K562 (cell line): ENCODE measurements around the gene MAZ. TPM values are rescaled to one million over a fixed set of nuclear protein-coding genes. Genes with fewer than 3 reads are reported as not detected.

Source experiments
- ARHGAP35 ChIP-seq: fragments of 450-650 bp; IDR thresholded peaks from 2 replicates; pipeline ENCODE4 v1.6.1; 2018; ENCODE audit not compliant: partially characterized antibody
- ATF1 ChIP-seq, 2 experiments: fragments of 450-650 bp in 1 of 2; IDR thresholded peaks; 2 replicates each; pipeline ENCODE4 v1.6.1; 2016; ENCODE audit warnings: missing compliant biosample characterization in 1 of 2, missing genetic modification characterization in 1 of 2
- CHD2 ChIP-seq: IDR thresholded peaks from 2 replicates; pipeline ENCODE4 v1.6.1; 2011; ENCODE audit warnings: low read depth, low read length
- CTBP1 ChIP-seq: fragments of 450-650 bp; IDR thresholded peaks from 2 replicates; pipeline ENCODE4 v1.6.1; 2016; ENCODE audit warnings: borderline replicate concordance
- FOXJ3 ChIP-seq: sonication (generic); formaldehyde crosslinking; IDR thresholded peaks from 2 replicates; pipeline ENCODE4 v1.4.0; 2020; ENCODE audit warnings: mild to moderate bottlenecking, missing genetic modification reagents
- RB1 ChIP-seq: fragments of 450-650 bp; IDR thresholded peaks from 2 replicates; pipeline ENCODE4 v1.6.1; 2017; ENCODE audit warnings: low read depth, mild to moderate bottlenecking
- TAF1 ChIP-seq: IDR thresholded peaks from 2 replicates; pipeline ENCODE4 v1.6.1; 2011; ENCODE audit warnings: mild to moderate bottlenecking, low read length, moderate library complexity; ENCODE audit not compliant: insufficient read depth, control insufficient read depth, severe bottlenecking; ENCODE audit errors: extremely low read depth
- polyA plus RNA-seq, 8 experiments: library from polyadenylated mRNA; depleted of rRNA in 4 of 8; stranded (reverse) in 5 of 8; unstranded in 3 of 8; fragments of >200 nt; fragmentation: Nextera tagmentation in 2 of 8; fragmentation: Illumina TruSeq in 1 of 8; extraction: Ambion mirVana in 2 of 8; extraction: Trizol in 1 of 8; gene quantifications; 2 replicates each; pipeline versions ENCODE4 v1.2.1 to v1.2.3, GENCODE V29; 2011 to 2014; ENCODE audit warnings: inconsistent platforms in 1 of 8, missing spikeins in 1 of 8
- total RNA-seq, 7 experiments: library from RNA; depleted of rRNA in 6 of 7; stranded (reverse); fragments of >200 nt in 6 of 7; fragmentation: Illumina TruSeq in 2 of 7; extraction: Trizol in 2 of 7; gene quantifications; 2 replicates each; pipeline versions ENCODE4 v1.2.1 to v1.2.3, GENCODE V29; 2011 to 2021; ENCODE audit warnings: low replicate concordance in 1 of 7
- TF ChIP-seq, protein P1 (sequence below): fragments of 450-650 bp; IDR thresholded peaks from 2 replicates; pipeline ENCODE4 v1.6.1; 2016; ENCODE audit warnings: mild to moderate bottlenecking, moderate library complexity
- TF ChIP-seq, protein P2 (sequence below): IDR thresholded peaks from 2 replicates; pipeline ENCODE4 v1.6.1; 2011; ENCODE audit warnings: borderline replicate concordance, low read depth, mild to moderate bottlenecking, moderate library complexity, low read length; ENCODE audit not compliant: insufficient read depth, poor library complexity, severe bottlenecking

MAZ gene
- total and polyA plus RNA-seq, 9 of the 15 experiments (the other 6 are each of a cell fraction or from before 2014, with no cell fraction given): 45.4 to 532 (median 250) TPM

DNA sequence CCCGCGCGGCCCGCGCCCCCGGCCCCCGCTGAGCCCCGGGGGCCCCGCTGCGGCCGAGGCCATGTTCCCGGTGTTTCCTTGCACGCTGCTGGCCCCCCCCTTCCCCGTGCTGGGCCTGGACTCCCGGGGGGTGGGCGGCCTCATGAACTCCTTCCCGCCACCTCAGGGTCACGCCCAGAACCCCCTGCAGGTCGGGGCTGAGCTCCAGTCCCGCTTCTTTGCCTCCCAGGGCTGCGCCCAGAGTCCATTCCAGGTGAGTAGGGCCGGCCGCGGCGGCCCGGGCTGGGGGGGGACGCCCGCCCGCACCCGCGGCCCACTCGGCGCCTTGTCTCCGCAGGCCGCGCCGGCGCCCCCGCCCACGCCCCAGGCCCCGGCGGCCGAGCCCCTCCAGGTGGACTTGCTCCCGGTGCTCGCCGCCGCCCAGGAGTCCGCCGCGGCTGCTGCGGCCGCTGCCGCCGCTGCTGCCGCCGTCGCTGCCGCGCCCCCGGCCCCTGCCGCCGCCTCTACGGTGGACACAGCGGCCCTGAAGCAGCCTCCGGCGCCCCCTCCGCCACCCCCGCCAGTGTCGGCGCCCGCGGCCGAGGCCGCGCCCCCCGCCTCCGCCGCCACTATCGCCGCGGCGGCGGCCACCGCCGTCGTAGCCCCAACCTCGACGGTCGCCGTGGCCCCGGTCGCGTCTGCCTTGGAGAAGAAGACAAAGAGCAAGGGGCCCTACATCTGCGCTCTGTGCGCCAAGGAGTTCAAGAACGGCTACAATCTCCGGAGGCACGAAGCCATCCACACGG lies 504 bp downstream of the MAZ start (continued):
- TF ChIP-seq, protein P1, sequence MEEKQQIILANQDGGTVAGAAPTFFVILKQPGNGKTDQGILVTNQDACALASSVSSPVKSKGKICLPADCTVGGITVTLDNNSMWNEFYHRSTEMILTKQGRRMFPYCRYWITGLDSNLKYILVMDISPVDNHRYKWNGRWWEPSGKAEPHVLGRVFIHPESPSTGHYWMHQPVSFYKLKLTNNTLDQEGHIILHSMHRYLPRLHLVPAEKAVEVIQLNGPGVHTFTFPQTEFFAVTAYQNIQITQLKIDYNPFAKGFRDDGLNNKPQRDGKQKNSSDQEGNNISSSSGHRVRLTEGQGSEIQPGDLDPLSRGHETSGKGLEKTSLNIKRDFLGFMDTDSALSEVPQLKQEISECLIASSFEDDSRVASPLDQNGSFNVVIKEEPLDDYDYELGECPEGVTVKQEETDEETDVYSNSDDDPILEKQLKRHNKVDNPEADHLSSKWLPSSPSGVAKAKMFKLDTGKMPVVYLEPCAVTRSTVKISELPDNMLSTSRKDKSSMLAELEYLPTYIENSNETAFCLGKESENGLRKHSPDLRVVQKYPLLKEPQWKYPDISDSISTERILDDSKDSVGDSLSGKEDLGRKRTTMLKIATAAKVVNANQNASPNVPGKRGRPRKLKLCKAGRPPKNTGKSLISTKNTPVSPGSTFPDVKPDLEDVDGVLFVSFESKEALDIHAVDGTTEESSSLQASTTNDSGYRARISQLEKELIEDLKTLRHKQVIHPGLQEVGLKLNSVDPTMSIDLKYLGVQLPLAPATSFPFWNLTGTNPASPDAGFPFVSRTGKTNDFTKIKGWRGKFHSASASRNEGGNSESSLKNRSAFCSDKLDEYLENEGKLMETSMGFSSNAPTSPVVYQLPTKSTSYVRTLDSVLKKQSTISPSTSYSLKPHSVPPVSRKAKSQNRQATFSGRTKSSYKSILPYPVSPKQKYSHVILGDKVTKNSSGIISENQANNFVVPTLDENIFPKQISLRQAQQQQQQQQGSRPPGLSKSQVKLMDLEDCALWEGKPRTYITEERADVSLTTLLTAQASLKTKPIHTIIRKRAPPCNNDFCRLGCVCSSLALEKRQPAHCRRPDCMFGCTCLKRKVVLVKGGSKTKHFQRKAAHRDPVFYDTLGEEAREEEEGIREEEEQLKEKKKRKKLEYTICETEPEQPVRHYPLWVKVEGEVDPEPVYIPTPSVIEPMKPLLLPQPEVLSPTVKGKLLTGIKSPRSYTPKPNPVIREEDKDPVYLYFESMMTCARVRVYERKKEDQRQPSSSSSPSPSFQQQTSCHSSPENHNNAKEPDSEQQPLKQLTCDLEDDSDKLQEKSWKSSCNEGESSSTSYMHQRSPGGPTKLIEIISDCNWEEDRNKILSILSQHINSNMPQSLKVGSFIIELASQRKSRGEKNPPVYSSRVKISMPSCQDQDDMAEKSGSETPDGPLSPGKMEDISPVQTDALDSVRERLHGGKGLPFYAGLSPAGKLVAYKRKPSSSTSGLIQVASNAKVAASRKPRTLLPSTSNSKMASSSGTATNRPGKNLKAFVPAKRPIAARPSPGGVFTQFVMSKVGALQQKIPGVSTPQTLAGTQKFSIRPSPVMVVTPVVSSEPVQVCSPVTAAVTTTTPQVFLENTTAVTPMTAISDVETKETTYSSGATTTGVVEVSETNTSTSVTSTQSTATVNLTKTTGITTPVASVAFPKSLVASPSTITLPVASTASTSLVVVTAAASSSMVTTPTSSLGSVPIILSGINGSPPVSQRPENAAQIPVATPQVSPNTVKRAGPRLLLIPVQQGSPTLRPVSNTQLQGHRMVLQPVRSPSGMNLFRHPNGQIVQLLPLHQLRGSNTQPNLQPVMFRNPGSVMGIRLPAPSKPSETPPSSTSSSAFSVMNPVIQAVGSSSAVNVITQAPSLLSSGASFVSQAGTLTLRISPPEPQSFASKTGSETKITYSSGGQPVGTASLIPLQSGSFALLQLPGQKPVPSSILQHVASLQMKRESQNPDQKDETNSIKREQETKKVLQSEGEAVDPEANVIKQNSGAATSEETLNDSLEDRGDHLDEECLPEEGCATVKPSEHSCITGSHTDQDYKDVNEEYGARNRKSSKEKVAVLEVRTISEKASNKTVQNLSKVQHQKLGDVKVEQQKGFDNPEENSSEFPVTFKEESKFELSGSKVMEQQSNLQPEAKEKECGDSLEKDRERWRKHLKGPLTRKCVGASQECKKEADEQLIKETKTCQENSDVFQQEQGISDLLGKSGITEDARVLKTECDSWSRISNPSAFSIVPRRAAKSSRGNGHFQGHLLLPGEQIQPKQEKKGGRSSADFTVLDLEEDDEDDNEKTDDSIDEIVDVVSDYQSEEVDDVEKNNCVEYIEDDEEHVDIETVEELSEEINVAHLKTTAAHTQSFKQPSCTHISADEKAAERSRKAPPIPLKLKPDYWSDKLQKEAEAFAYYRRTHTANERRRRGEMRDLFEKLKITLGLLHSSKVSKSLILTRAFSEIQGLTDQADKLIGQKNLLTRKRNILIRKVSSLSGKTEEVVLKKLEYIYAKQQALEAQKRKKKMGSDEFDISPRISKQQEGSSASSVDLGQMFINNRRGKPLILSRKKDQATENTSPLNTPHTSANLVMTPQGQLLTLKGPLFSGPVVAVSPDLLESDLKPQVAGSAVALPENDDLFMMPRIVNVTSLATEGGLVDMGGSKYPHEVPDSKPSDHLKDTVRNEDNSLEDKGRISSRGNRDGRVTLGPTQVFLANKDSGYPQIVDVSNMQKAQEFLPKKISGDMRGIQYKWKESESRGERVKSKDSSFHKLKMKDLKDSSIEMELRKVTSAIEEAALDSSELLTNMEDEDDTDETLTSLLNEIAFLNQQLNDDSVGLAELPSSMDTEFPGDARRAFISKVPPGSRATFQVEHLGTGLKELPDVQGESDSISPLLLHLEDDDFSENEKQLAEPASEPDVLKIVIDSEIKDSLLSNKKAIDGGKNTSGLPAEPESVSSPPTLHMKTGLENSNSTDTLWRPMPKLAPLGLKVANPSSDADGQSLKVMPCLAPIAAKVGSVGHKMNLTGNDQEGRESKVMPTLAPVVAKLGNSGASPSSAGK: no peak
- TF ChIP-seq ARHGAP35 (no peak), CHD2 (0 out of 2 replicates have a peak, but pooled peaks have one; percentile 13), ATF1 (CRISPR knock-in tag; IDR thresholded peaks at IDR 0.05) (no peak), ATF1 (tag; IDR thresholded peaks at IDR 0.05) (no peak), FOXJ3 (no peak), CTBP1 (no peak), TAF1 (peak; percentile 67), RB1 (peak; percentile 87)
- TF ChIP-seq, protein P2, sequence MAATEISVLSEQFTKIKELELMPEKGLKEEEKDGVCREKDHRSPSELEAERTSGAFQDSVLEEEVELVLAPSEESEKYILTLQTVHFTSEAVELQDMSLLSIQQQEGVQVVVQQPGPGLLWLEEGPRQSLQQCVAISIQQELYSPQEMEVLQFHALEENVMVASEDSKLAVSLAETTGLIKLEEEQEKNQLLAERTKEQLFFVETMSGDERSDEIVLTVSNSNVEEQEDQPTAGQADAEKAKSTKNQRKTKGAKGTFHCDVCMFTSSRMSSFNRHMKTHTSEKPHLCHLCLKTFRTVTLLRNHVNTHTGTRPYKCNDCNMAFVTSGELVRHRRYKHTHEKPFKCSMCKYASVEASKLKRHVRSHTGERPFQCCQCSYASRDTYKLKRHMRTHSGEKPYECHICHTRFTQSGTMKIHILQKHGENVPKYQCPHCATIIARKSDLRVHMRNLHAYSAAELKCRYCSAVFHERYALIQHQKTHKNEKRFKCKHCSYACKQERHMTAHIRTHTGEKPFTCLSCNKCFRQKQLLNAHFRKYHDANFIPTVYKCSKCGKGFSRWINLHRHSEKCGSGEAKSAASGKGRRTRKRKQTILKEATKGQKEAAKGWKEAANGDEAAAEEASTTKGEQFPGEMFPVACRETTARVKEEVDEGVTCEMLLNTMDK: peak; percentile 1
